GM19372 (cell line): Measurements from ENCODE around the gene LIF.
"Not testable (repeated sequence)": the region's sequence is repeated elsewhere in the genome, so short reads cannot be mapped to it uniquely, and the experiment has no call there.

Experiments used
- ATAC-seq: cut with Tn5 transposase; IDR thresholded peaks from one replicate; pipeline ENCODE4 v1.9.1; 2021; ENCODE audit warnings: mild to moderate bottlenecking, low read depth, moderate library complexity; ENCODE audit not compliant: unreplicated experiment

Gene LIF

GRCh38 chr22:30212363-30212995 is 34.1 kb downstream of the LIF start:
- ATAC-seq = no peak

DNA sequence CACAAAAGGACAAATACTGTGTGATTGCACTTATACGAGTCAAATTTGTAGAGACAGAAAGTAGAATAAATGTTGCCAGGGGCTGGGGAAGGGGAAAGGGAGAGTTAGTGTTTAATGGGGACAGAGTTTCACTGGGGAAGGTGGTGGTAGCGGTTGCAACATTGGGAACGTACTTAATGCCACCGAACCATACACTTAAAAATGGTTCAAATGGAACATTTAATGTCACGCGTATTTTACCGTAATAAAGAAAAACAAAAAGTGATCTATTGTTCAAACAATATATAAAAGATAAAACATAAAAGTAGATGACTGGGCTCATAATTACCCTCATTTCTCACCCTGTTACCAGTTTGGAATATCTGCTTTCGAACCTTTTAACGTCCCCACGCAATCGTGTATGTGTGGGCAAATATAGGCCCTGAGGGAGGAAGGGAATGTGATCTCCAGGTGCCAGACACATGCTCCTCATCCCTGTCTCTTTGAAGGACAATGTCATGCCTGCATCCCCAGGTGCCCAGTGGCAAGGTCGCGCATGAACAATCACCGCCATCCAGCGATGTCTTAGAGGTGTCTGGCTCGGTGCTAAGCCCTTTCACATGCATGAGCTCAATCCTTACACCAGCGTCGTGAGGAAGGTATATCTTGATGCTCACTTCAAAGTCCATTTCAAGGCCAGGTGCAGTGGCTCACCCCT is 35.3 kb downstream of the LIF start:
- ATAC-seq = no peak

DNA sequence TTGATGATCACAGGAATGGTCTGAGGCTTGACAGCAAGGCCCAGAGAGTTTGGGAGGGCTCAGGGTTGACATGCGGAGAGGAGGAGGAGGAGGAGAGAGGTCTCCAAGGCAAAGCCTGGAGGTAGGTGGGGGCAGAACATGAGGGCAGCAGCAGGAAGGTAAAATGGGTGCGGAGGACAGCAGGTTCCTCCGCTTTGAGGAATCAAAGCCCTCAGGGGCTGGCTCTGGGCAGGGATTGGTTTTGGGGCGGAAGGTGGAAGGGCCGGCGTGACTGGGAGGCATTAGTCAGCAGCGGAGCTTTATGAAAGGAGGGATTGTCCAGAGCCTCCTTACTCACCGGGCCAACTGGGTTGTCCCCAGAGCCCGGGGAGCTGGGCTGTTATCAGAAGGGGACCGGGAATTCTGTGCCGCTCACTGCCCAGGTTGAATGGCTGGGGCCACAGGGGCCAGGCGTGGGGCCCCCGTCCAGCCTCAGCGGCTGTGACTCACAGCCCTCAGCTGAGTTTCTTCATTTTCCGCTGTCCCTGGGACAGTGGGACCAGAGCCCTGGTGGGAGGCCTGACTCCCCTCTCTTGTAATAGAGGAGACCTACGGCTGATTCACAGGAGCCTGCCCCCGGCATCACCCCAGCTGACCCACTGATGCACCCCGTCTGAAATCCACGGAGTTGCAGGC is 36.2 kb downstream of the LIF start:
- ATAC-seq = no peak

DNA sequence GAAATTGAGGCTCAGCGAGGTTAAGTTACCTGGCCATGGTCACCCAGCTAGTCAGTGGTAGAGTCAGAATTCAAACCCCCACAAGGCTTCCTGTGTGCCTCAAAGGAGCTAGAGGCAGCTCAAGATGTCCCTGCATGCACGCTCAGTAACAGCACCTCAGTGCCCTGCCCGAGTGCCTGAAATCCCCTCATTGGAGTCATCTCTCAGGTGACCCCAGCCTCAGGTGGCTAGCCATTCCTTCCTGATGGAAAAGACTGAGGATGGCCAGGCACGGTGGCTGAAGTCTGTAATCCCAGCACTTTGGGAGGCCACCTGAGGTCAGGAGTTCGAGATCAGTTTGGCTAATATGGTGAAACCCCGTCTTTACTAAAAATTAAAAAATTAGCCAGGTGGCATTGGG is 36.9 kb downstream of the LIF start:
- ATAC-seq = no peak

DNA sequence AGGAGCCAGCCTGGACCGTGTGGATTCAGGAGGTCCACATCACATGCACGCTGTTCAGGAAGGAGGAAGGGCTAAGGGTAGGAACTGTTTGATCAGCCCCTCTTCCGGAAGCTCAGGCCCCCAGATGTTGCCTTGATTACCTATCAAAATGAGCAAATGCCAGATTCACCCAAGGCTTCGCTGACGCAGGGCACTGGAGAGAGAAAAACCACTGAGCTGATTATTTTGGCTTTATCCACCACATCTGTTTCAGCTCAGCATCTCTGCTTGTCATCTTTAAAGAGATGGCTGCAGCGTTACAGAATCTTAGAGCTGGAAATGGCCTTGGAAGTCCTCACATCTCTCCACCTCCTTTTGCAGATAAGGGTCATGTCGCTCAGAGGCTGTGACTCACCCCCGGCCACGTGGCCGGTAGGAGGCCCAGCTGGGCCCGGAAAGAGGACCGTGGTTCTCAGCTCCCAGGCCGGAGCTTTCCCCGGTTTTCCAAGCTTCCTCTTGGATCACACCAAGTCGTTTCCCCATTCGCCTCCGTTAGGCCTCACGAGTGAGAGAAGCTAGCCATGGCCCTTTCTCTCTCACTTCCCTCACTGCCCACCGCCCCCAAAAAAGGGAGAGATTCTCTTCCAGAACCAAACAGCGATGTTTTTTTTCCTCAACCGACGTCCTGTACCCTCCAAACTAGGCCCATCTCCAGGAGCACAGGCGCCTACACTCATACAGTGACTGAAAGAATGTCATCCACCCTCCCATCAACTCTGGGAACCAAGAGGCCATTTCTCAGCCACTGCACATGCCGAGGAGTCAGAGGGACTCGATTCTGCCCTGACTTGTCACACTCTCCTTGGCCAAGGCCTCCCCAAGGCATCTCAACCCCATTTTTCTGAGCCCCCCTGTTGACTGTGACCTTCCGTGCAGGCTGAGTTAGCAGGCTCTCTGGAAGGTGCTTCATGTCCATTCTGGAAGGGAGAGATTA is 37.6 kb downstream of the LIF start:
- ATAC-seq = no peak

DNA sequence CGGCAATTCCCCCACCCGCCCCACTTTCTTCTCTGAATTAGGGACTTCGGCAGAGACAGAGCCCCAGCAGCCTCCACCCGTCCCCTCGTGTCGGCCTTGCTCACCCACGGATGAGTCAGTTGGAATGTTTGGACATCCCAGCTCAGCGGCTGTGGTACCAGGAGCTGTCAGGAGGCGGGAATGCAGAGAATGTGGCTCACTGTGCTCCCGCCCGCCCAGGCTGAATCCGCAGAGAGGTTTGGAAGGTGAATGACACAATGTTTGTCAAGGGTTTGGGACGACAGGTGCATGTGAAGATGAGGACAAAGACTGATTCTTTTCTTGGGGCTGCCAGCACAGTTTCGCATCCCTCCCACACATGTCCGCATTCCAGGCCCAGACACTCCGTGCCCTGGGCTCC is 39.6 kb downstream of the LIF start:
- ATAC-seq = no peak

DNA sequence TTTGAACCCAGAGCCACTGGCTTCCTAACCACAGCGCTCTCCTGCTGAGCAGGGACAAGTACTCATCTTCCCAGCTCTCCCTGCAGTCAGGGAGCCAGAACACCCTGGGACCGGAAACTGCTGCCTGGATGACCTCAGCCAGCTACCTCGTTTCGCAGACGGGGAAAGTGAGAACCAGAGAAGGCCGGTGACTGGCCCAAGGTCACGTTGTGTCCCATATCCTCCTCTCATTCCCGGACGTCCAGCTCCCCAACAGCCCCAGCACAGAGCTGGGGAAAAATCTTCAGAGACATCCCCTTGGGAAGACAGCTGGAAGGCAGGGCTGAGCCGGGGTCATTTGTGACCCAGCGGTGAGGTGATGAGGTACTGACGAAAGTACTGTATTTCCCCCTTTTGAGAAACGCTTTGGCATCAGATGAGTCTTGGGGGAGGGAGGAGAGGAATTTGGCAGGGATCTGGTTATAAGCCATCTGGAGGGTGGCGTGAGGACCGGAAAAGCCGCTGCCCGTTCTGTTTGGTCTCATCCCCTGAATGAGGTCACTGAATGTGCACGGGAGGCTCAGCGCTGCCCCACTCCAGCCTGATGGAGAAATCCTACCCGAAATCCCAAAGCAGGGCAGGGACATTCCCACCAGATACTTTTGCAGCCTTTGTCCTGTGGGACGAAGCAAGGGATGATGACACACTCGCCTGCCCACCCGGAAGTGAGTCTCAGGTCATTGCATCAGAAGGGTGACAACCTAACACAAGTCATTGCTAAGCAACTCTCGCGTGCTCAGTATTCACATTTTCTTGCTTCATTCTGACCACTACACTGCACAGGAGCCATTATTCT is 41.1 kb downstream of the LIF start:
- no peak for ATAC-seq

DNA sequence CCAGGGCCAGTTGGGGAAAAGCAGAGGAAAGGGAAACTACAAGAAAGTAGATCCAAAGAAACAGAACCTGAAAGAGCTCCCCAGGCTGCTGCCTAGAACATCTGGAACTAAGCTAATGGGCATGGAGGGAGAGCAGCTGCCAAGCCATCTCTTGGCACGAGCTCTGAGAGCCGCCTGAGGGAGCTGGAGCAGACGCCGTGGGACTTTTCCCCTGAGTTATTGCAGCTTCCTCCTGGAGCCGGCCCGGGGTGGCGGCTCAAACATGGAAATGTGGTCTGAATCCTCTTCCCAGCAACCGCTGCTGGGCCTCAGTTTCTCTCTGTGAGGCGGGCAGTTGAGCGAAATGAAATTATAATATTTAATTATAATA is 41.8 kb downstream of the LIF start:
- ATAC-seq = no peak

- no peak for ATAC-seq
These were observed 42.4 kb downstream of the LIF start for GRCh38 chr22:30204015-30204741.

- no peak for ATAC-seq
These were observed 44.0 kb downstream of the LIF start for GRCh38 chr22:30202531-30203006.

- no peak for ATAC-seq
These were observed 44.6 kb downstream of the LIF start for GRCh38 chr22:30201945-30202344.

DNA sequence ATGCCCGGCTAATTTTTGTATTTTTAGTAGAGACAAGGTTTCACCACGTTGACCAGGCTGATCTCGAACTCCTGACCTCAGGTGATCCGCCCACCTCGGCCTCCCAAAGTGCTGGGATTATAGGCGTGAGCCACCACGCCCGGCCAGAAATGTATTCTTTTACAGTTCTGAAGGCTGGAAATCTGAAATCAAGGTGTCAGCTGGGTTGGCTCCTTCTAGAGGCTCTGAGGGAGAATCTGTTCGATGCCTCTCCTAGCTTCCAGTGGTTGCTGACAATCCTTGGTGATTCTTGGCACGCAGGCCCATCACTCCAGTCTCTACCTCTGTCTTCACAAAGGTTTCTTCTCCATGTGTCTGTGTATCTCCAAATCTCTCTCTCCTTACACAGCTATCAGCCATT is 45.7 kb downstream of the LIF start:
- ATAC-seq = not testable (repeated sequence)

DNA sequence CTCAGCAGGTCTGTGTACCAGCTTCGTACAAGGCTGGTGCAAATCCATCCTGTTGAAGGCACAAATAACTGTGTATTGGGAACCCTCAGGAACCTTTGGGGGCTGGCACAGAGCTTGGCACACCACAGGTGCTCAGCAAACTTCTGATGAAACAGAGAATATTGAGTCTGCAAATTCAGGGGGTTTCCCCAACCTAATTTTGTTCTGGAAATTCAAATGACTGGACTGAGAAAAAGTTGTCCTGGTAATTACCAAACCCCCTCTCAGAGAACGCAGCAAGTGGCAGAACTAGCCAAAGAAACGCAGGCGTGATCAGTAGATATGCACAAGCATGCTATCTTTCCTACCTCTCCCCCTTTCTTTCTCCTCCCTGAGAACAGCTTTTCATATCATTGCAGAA is 47.6 kb downstream of the LIF start:
- ATAC-seq = no peak

DNA sequence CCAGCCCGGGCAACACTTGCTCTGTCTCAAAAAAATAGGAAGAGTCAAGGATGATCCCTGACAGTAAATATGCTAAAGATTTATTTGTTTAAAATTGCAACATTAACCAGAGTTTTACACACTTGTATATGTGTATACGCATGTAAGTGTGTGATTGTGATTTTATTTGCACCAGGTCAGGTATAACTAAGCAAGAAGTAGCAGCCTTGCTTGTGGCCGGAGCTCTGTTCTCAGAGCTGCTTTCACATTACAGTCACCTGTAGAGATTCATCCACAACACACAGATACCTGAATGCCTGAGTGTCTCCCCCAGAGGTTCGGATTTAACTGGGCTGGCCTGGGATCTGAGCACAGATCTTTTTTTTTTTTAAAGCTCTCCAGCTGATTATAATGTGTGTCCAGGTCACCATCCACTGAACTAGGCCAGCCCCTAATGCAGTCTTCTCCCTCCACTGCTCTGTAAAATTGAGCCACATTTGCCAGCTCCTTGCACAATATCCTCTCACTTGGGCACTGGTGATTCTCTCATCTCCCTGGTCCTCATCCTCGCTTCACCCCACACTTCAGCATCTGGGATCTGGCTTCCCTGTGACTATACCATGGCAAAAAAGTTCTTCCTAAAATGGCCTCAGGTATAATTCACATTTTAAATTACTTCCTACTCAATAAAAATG is 48.3 kb downstream of the LIF start:
- ATAC-seq = no peak

DNA sequence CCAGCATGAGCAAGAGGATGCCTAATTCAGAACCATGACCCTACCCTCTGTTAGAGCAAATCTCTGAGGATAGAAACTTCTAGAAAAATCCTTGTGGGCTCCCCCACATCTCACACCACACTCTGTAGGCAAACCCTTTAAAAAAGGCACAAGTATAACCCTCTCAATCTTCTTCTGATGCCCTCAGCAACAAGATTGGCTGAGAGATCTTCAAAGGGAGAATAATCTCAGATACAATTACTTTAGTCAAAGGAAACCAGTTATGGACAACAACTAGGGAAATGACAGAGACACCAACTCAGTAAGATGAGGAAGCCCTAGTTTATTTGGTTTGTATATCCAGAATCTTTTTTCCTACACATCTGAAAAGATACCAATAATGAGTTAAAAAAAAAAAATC is 49.2 kb downstream of the LIF start:
- no peak for ATAC-seq

DNA sequence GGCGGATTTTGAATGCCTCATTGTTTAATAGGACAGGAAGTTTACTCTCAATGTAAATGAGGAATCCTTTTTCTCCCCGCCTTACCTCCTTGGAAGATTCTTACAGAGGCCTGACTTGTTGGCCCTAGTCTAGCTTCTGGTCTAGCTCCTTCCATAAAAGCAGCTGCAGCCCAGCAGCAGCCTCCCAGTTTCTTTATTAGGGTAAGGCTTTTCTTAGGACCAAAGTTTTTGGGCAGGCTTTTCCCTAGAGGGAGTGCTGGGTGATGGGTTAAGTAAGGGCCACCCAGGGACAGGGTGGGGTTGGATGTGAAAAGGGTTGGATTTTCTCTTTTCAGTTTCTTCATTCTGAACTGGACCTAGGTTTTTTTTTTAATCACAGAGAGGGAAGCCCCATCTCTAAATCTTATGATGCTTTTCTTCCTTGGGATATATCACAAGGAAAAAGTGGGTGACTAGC is 49.7 kb downstream of the LIF start:
- ATAC-seq = no peak

GRCh38 chr22:30196141-30196879 is 50.2 kb downstream of the LIF start:
- no peak for ATAC-seq
